H1 (cell line): ENCODE data around the gene HSCB. TPM values are rescaled to one million over a fixed set of nuclear protein-coding genes. Genes with fewer than 3 reads are reported as not detected.

Experiments used
- GABPA ChIP-seq: IDR thresholded peaks from 2 replicates; pipeline ENCODE4 v1.6.1; 2011; ENCODE audit warnings: mild to moderate bottlenecking, low read length, moderate library complexity, borderline replicate concordance; ENCODE audit not compliant: insufficient read depth
- SIN3A ChIP-seq, 2 experiments: IDR thresholded peaks in 1 of 2; conservative IDR thresholded peaks in 1 of 2; 2 replicates each; pipeline ENCODE4 v1.6.1; 2011 to 2012; ENCODE audit warnings: low read length in 2 of 2, improper control_type of control experiment in 1 of 2, low read depth in 1 of 2, mild to moderate bottlenecking in 1 of 2
- polyA plus RNA-seq, 7 experiments: library from polyadenylated mRNA; depleted of rRNA in 3 of 7; stranded (reverse) in 5 of 7; unstranded in 2 of 7; fragments of >200 nt in 5 of 7; fragments of 200-250 nt in 2 of 7; gene quantifications; 1 replicate in 5 of 7; 2 replicates in 1 of 7; 4 replicates in 1 of 7; pipeline versions ENCODE4 v1.2.1 to v1.2.3, GENCODE V29; 2011 to 2013; ENCODE audit warnings: missing spikeins in 2 of 7, mixed read lengths in 2 of 7
- total RNA-seq: library from RNA; stranded (reverse); fragmentation: NEBNext Ultra II Directional; extraction: Animal tissue kit (Norgen Biotek cat#: 25700); gene quantifications from 2 replicates; pipeline ENCODE4 v1.2.1, GENCODE V29; 2021

Gene HSCB
- total and polyA plus RNA-seq, 2 of the 8 experiments (the other 6 are each of a cell fraction or from before 2014, with no cell fraction given): 14.7 to 16.6 TPM

DNA sequence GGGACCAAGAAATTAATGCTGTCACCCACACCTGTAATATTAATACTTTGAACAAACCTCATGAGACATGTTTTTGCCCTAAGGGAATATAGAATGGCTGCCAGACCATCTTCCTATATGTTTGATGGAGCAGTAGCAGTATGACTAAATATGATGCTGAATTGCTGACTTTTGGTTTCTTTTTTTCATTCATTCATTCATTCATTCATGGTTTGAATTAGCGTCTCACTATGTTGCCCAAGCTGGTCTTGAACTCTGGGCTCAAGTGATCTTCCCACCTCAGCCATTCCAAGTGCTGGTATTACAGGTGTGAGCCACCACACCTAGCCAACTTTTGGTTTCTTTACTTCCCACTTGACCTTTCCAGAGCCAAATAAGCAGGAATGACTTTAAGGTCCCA, 38.5 kb downstream of the HSCB start (continued):
- TF ChIP-seq GABPA (no peak), SIN3A (conservative IDR thresholded peaks at IDR 0.05 in 1 of 2, IDR thresholded peaks at IDR 0.05 in 1 of 2; ENCODE audit: low read depth in 1 of 2, low read length in 2 of 2) (no peak)
